ENCODE measurements around the gene PPM1G.
"Not testable (repeated sequence)": the region's sequence is repeated elsewhere in the genome, so short reads cannot be mapped to it uniquely, and the experiment has no call there.

PPM1G gene

GRCh38 chr2:27409321-27410073, at the start of gene PPM1G:
TSS of gene PPM1G (minus strand) at chr2:27409591. CDS start at chr2:27409422, 169 bp downstream.
- peak; percentile 26 for DNase-seq

DNA sequence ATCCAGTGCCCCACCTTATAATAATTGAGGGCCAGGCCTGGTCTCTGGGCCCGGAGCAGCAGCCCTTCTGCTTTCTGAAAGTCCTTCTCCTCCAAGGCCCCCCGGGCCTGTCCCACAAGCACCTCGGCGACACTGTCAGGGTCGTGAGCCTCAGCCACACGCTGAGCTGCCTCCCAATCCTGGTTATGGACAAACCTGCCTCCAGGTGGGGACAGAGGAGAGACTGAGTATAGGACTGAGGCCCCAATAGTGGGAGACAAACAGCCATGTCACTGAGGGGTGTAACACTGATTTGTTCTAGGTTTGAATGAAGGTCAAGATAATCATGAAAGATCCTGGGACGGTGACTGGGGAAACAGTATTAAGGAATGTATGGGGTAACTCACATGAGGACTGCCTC, 44.6 kb upstream of the PPM1G start:
- no peak for DNase-seq

GRCh38 chr2:27451095-27451494, 41.7 kb upstream of the PPM1G start:
- DNase-seq: no peak

- DNase-seq: no peak
Measured at GRCh38 chr2:27448381-27448780, 39.0 kb upstream of the PPM1G start.

DNA sequence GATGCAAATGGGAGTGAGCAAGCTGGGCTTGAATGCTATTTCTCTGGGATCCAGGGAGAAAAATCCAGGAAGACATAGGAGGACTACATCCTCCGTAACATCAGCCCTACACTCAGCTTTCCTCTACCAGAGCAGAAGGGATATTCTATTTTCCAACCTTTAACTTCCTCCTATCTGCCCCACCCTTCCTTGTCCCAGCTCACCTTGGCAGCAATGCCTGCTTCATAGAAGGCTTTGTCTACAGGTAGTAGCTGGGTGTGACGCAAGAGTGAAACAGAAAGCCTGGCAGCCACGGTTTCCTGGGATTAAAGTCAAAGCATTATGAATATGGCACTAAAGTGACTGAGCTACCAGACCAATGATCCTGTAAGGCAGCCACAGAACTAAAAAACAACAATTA, 36.7 kb upstream of the PPM1G start:
- DNase-seq: no peak

DNA sequence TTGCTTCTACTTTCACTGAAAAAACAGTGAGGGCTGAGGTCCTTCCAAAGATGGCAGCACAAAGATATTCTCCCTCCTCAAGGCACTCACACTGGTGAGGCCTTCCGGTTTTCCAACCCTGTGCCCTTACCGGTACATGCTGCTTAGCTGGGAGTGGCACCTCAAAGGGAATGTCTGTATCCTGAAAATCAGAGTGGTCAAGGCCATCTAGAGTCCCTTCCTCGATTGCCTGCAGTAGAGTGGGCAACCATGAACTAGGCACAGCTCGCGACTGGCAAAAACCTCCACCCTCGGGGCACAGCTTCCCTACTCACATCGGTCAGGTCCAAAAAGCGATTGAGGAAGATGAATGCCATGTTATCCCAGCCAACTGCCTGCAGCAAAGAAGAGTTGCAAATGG, 36.2 kb upstream of the PPM1G start:
- no peak for DNase-seq

- DNase-seq: no peak
Measured at GRCh38 chr2:27445155-27445554, 35.8 kb upstream of the PPM1G start.

DNA sequence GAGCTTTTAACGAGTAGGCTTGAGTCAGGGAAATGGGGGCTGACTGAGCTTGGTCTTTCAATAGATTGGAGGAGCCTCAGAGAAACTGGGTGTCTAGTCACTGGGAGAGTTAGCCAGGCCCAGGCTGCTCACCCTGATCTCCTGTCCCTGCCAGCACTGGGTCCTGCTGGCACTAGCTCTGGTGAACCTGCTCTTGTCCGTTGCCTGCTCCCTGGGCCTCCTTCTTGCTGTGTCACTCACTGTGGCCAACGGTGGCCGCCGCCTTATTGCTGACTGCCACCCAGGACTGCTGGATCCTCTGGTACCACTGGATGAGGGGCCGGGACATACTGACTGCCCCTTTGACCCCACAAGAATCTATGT, 33.5 kb upstream of the PPM1G start:
- no peak for DNase-seq

DNA sequence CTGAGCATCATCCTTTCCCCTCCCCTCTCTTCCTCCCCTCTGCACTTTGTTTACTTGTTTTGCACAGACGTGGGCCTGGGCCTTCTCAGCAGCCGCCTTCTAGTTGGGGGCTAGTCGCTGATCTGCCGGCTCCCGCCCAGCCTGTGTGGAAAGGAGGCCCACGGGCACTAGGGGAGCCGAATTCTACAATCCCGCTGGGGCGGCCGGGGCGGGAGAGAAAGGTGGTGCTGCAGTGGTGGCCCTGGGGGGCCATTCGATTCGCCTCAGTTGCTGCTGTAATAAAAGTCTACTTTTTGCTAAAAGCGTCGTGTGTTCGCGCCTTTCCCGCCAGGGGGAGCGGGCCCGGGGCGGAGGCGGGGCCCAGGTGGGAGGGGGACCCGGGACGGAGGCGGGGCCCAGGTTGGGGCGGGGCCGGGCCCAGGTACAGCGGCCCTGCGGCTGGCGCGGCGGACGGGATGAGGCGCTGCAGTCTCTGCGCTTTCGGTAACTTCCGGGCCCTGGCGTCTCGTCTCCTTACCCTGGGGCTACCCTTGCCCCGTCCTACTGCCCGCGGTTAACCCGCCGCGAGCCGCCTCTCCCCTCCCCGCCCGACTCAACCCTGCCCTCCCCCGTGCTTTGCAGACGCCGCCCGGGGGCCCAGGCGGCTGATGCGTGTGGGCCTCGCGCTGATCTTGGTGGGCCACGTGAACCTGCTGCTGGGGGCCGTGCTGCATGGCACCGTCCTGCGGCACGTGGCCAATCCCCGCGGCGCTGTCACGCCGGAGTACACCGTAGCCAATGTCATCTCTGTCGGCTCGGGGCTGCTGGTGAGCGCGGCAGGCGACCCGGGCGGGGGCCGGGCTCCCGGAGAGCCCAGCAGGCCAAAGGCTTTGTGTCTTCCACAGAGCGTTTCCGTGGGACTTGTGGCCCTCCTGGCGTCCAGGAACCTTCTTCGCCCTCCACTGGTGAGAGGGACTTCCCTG, 32.8 kb upstream of the PPM1G start, which contains the start of gene KRTCAP3:
TSS of gene KRTCAP3 (plus strand) at position 424 of the 962 bp plus-strand sequence. CDS start at position 456, 32 bp downstream.
- DNase-seq: no peak

DNA sequence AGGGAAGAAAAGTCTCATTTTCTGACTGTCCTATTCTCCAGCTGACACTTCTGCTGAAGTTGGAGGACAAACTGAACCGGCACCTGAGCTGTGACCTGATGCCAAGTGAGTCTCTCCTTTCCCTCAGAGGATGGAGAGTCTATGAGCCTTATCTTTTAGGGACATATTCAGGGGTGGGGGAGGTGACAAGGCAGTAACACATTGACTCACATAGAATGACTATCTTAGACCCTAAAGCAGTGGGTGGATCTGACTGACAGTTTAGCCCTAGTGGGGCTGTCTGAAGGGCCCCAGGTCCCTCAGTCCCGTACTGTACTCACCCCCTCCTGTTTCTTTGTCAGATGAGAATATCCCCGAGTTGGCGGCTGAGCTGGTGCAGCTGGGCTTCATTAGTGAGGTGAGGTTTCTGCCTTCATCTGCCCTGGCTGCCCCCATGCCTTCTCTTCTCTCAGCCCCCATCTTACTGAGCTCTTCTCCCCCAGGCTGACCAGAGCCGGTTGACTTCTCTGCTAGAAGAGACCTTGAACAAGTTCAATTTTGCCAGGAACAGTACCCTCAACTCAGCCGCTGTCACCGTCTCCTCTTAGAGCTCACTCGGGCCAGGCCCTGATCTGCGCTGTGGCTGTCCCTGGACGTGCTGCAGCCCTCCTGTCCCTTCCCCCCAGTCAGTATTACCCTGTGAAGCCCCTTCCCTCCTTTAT, 32.0 kb upstream of the PPM1G start:
- DNase-seq: no peak

- no peak for DNase-seq
Measured at GRCh38 chr2:27435628-27436027, 26.2 kb upstream of the PPM1G start.

DNA sequence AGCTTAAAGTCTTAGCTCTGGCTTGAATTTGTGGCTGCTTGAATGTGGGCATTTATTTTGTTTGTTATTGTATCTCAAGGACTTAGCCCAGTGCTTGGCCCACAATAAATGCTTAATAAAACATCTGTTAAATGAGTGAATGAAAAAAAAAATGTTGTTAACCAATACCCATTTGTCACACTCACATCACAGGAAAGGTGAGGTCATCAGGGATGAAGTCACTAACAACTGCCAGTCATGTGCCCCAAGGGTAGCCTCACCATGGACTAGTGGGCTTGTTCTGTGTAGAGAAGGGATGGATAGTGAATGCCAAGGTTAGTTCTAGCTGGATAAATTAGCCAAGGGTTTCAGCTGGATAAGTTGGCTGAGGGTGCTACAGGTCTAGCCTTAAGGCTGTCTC, 22.0 kb upstream of the PPM1G start:
- DNase-seq: no peak

GRCh38 chr2:27428978-27429541, 19.7 kb upstream of the PPM1G start:
- peak; percentile 70 for DNase-seq

DNA sequence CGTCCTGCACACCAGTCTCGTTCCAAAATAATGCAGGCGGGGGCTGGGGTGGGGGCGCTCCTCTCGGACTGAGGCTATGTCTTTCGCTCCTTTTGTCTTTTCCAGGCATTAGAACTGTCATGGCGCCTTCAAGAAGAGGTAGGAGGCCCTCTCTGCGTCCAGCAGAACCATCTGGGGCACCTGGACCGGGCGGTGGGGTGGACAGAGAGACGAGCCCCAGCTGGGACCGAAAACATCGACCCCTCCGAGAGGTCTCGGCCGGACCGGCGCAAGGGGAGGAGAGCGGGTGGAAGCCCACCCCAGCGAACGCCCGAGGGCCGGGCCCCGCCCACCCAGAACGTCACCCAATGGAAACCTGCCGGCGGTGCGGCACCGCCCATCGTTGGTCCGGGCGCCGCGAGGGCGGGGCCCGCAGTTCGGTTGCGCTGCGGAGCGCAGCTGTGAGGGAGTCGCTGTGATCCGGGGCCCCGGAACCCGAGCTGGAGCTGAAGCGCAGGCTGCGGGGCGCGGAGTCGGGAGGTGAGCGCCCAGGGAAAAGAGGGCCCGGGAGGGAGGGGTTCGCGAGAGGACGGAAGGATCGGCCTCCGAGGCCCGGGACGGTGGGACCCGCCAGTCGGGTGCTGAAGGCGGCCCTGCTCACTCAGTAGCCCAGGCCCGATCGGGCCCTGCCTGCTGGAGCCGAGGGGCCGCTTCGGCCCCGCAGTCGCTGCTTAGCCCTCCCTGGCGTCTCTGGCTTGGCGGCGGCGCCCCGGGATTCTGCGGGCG, 19.0 kb upstream of the PPM1G start, which contains the start of gene NRBP1:
TSS of gene NRBP1 (plus strand) at position 419 of the 765 bp plus-strand sequence. CDS start 4,643 bp downstream, outside the sequence.
- DNase-seq: peak; percentile 53

- no peak for DNase-seq
Measured at GRCh38 chr2:27427863-27428212, 18.4 kb upstream of the PPM1G start.

- DNase-seq: not testable (repeated sequence)
Measured at GRCh38 chr2:27425039-27425438, 15.6 kb upstream of the PPM1G start.

GRCh38 chr2:27422958-27423357, 13.6 kb upstream of the PPM1G start:
- no peak for DNase-seq

DNA sequence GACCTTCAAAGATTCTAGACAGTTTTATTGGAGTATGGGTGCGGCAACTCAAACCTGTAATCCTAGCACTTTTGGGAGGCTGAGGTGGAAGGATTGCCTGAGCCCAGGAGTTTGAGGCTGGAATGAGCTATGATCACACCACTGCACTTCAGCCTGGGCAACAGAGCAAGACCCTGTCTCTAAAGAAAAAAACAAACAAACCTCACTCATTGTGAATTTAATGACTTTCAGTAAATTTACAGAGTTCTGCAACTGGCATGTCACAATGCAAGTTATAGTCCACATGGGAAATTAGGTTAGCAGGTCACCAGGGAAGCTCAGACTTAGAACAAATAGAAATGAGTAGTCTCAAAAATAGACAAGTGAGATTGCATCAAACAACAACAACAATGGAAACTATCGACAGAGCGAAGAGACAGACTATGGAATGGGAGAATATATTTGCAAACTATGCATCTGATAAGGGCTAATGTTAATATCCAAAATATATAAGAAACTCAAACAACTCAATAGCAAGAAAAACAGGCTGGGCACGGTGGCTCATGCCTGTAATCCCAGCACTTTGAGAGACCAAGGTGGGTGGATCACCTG, 12.4 kb upstream of the PPM1G start:
- no peak for DNase-seq

- DNase-seq: no peak
Measured at GRCh38 chr2:27420996-27421395, 11.6 kb upstream of the PPM1G start.

DNA sequence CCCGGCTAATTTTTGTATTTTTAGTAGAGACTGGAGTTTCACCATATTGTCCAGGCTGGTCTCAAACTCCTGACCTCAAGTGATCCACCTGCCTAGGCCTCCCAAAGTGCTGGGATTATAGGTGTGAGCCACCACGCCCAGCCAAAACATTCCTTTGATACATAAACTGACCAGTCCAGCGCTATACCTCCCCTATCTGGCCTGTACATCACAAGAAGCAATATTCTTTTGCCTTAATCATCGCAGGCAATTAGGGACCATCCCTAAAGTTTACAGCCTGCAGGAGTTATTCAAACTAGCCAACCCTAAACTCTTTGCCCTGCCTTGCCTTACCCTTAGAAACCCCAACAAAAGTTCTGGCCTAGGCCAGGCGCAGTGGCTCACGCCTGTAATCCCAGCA, 6.8 kb upstream of the PPM1G start:
- no peak for DNase-seq

GRCh38 chr2:27412419-27413152, 3.2 kb upstream of the PPM1G start:
- DNase-seq: no peak
